ENCODE data around the gene PJVK. TPM values are rescaled to one million over a fixed set of nuclear protein-coding genes. Genes with fewer than 3 reads are reported as not detected.

Gene PJVK
- total RNA-seq, 1 donor from 2014 or later = 1.6 TPM

Other genes with a start within 250 kb of the PJVK start
- 46.7 TPM for gene PRKRA, start 203 bp upstream of the PJVK start, total RNA-seq
- gene FKBP7, start 27.2 kb downstream of the PJVK start, total RNA-seq = 6.5 TPM
- gene PLEKHA3, start 29.1 kb downstream of the PJVK start, total RNA-seq = 44.3 TPM

Measured in cardiac septum (tissue), 1 donor.